HepG2 (cell line): ENCODE measurements around the gene NINL.

Experiments used
- EZH2 ChIP-seq: conservative IDR thresholded peaks from 2 replicates; pipeline ENCODE4 v1.6.1; 2012; ENCODE audit warnings: mild to moderate bottlenecking, low read depth, low read length, moderate library complexity
- POLR2A ChIP-seq, 2 experiments: IDR thresholded peaks; 2 replicates each; pipeline ENCODE4 v1.6.1; 2011; ENCODE audit warnings: low read depth in 2 of 2, low read length in 2 of 2, mild to moderate bottlenecking in 1 of 2, moderate library complexity in 1 of 2; ENCODE audit not compliant: insufficient read depth in 1 of 2
- RFX5 ChIP-seq: IDR thresholded peaks from 2 replicates; pipeline ENCODE4 v1.6.1; 2011; ENCODE audit warnings: low read depth, low read length, improper control_type of control experiment
- ZNF12 ChIP-seq: sonication (generic); formaldehyde crosslinking; IDR thresholded peaks from 2 replicates; pipeline ENCODE4 v1.5.0; 2020; ENCODE audit warnings: missing genetic modification reagents
- ZNF3 ChIP-seq: IDR thresholded peaks from 2 replicates; pipeline ENCODE4 v1.7.0; 2017; ENCODE audit warnings: inconsistent platforms
- ZNF557 ChIP-seq: sonication (generic); formaldehyde crosslinking; IDR thresholded peaks from 2 replicates; pipeline ENCODE4 v1.4.0; 2020; ENCODE audit warnings: missing genetic modification reagents
- ZNF724P ChIP-seq: sonication (generic); formaldehyde crosslinking; IDR thresholded peaks from 2 replicates; pipeline ENCODE4 v1.8.0; 2022; ENCODE audit warnings: missing genetic modification reagents, borderline replicate concordance
- TF ChIP-seq, protein P1 (sequence below): sonication (generic); formaldehyde crosslinking; IDR thresholded peaks from 2 replicates; pipeline ENCODE4 v1.4.0; 2020; ENCODE audit warnings: missing genetic modification reagents, borderline replicate concordance
- TF ChIP-seq, protein P2 (sequence below): sonication (generic); formaldehyde crosslinking; IDR thresholded peaks from 2 replicates; pipeline ENCODE4 v1.4.0; 2020; ENCODE audit warnings: low read depth, missing genetic modification reagents

DNA sequence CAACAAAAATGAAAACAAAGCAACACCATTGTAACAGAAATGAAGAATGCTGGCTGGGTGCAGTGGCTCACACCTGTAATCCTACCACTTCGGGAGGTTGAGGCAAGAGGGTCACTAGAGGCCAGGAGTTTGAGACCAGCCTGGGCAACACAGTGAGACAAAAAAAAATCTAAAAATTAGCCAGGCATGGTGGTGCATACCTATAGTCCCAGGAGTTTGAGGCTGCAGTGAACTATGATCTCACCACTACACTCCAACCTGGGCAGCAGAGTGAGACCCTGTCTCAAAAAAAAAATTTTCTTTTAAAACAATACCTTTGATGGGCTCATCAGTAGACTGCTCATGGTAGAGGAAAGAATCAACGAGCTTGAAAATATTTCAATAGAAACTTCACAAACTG, 18.5 kb downstream of the NINL start:
- TF ChIP-seq EZH2 (no peak), POLR2A (IDR thresholded peaks at IDR 0.05; ENCODE audit: insufficient read depth in 1 of 2, low read depth in 2 of 2, low read length in 2 of 2) (no peak), ZNF12 (CRISPR knock-in tag) (no peak), ZNF557 (no peak), RFX5 (no peak), ZNF3 (no peak), ZNF724P (CRISPR knock-in tag) (no peak)
- TF ChIP-seq, protein P1, sequence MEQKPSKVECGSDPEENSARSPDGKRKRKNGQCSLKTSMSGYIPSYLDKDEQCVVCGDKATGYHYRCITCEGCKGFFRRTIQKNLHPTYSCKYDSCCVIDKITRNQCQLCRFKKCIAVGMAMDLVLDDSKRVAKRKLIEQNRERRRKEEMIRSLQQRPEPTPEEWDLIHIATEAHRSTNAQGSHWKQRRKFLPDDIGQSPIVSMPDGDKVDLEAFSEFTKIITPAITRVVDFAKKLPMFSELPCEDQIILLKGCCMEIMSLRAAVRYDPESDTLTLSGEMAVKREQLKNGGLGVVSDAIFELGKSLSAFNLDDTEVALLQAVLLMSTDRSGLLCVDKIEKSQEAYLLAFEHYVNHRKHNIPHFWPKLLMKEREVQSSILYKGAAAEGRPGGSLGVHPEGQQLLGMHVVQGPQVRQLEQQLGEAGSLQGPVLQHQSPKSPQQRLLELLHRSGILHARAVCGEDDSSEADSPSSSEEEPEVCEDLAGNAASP (CRISPR knock-in tag), result no peak
- TF ChIP-seq, protein P2, sequence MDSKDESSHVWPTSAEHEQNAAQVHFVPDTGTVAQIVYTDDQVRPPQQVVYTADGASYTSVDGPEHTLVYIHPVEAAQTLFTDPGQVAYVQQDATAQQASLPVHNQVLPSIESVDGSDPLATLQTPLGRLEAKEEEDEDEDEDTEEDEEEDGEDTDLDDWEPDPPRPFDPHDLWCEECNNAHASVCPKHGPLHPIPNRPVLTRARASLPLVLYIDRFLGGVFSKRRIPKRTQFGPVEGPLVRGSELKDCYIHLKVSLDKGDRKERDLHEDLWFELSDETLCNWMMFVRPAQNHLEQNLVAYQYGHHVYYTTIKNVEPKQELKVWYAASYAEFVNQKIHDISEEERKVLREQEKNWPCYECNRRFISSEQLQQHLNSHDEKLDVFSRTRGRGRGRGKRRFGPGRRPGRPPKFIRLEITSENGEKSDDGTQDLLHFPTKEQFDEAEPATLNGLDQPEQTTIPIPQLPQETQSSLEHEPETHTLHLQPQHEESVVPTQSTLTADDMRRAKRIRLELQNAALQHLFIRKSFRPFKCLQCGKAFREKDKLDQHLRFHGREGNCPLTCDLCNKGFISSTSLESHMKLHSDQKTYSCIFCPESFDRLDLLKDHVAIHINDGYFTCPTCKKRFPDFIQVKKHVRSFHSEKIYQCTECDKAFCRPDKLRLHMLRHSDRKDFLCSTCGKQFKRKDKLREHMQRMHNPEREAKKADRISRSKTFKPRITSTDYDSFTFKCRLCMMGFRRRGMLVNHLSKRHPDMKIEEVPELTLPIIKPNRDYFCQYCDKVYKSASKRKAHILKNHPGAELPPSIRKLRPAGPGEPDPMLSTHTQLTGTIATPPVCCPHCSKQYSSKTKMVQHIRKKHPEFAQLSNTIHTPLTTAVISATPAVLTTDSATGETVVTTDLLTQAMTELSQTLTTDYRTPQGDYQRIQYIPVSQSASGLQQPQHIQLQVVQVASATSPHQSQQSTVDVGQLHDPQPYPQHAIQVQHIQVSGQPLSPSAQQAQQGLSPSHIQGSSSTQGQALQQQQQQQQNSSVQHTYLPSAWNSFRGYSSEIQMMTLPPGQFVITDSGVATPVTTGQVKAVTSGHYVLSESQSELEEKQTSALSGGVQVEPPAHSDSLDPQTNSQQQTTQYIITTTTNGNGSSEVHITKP (CRISPR knock-in tag), result no peak
